ENCODE measurements around the gene ICOS. TPM values are rescaled to one million over a fixed set of nuclear protein-coding genes. Genes with fewer than 3 reads are reported as not detected.

The ICOS gene
- total RNA-seq, 1 experiment from 2014 or later = not detected

DNA sequence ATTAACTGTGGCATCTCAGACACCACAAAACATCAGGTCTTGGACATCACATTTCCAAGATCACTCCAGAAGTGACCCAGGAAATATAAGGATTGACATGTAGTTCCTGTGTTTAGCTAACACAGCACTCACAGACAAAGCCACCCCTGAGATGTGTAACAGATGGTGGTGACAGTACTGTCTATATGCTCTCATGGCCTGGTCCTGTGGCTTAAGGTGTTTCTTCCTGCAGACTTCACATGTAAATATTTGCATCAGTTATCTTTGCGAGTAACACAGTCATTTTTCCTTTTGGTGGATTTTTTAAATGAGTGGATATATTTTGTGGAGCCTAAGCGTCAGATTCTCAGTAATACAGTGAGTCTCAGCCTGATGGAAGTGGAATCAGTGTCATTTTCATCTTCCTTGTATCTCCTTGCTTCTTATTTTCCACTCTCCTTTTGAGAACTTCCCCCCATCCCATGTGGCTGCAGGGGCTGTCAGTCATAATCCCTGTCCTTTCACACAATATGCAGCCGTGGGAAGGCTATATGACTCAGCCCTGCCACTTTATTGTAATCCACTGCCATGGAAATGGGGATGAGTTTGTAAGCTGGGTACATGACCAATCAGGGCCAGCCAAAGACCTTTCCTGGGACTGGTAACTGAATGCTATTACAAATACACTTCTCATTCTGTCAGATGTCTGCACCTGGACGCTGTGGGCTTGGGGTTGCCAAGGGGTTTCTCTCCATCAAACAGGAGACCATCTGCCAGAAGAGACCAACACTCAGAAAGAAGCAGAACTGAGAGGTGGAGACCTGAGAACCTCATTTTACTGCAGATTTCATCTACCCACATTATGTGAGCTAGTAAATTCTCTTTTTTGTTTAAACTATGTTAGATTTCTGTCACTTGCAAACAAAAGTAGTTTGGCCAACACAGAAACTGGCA, 74.3 kb downstream of the ICOS start:
- H3K27ac Mint-ChIP-seq = no peak overlapping the region; a peak in 1 of 7 replicates
- Histone ChIP-seq H2BK120ac (ENCODE audit: low read depth, low read length, poor library complexity, severe bottlenecking) (no peak overlapping the region), H2AFZ (ENCODE audit: low read length) (no peak overlapping the region), H3K14ac (ENCODE audit: insufficient read depth, low read length) (no peak overlapping the region), H2BK5ac (ENCODE audit: insufficient read length, low read length) (no peak overlapping the region), H2BK20ac (ENCODE audit: low read depth, low read length, poor library complexity, severe bottlenecking) (no peak overlapping the region), H3K18ac (ENCODE audit: insufficient read length, low read depth, low read length) (no peak overlapping the region), H3K4me1 (ENCODE audit: insufficient read depth, low read length) (no peaks in the 10 kb centered on the region), H3K56ac (ENCODE audit: insufficient read length, low read depth, low read length) (no peak overlapping the region), H2BK15ac (ENCODE audit: low read depth, low read length) (no peak overlapping the region), H4K5ac (ENCODE audit: insufficient read length, low read depth, low read length) (no peak overlapping the region), H3K4ac (ENCODE audit: low read depth, low read length) (no peak overlapping the region), H2AK5ac (ENCODE audit: insufficient read length, low read length) (no peak overlapping the region), H3K9me3 (ENCODE audit: control insufficient read depth, low read depth, low read length) (no peaks in the 10 kb centered on the region), H3K9ac (ENCODE audit: extremely low read depth, insufficient read length, low read length) (no peak overlapping the region), H3T11ph (ENCODE audit: low read length) (no peak overlapping the region), H2BK12ac (ENCODE audit: insufficient read length, low read depth, low read length) (no peak overlapping the region), H3K79me2 (ENCODE audit: insufficient read depth, low read length) (no peaks in the 10 kb centered on the region), H3K23ac (ENCODE audit: insufficient read length, low read depth, low read length) (no peak overlapping the region), H4K8ac (replicated peaks; ENCODE audit: insufficient read length, low read depth, low read length) (no peak overlapping the region), H3K23me2 (ENCODE audit: insufficient read length, low read depth, low read length, poor library complexity, severe bottlenecking) (no peaks in the 10 kb centered on the region), H3K27ac (ENCODE audit: insufficient read length, low read depth, low read length) (no peak overlapping the region), H4K91ac (ENCODE audit: insufficient read length, low read depth, low read length) (no peak overlapping the region), H3K79me1 (ENCODE audit: insufficient read depth, low read depth, low read length, poor library complexity, severe bottlenecking) (no peaks in the 10 kb centered on the region), H4K20me1 (ENCODE audit: control insufficient read depth, insufficient read depth, insufficient read length) (no peaks in the 10 kb centered on the region), H3K4me2 (ENCODE audit: insufficient read depth, insufficient read length, low read length) (no peak overlapping the region), H3K27me3 (ENCODE audit: insufficient read depth, low read length) (no peaks in the 10 kb centered on the region)
- no peak for TF ChIP-seq CTCF (conservative IDR thresholded peaks at IDR 0.05)
- no peaks in the 10 kb centered on the region for H3K36me3 Mint-ChIP-seq (ENCODE audit: insufficient read depth in 1 of 3, low read depth in 3 of 3)
- no peak for DNase-seq
- whole genome bisulfite sequencing (ENCODE audit: extremely low coverage, insufficient read length, low lambda C conversion rate) = no CpG with 5 or more reads among the region's 4 CpGs
- no peaks in the 10 kb centered on the region for H3K9me3 Mint-ChIP-seq
- no peak overlapping the region for H3K4me3 Mint-ChIP-seq
- H3K27me3 Mint-ChIP-seq (ENCODE audit: low read depth) = no peaks in the 10 kb centered on the region; the same call in 1 of the 2 replicates
- H3K4me1 Mint-ChIP-seq = 0 out of 4 replicates have a peak, but pooled peaks cover 0 to 2% of the 10 kb centered on the region in 2 experiments

Other genes starting within 250 kb of the ICOS start
- not detected in 2 replicates for gene CD28, start 230.1 kb upstream of the ICOS start, total RNA-seq (2021)
- not detected in 2 replicates for gene CTLA4, start 69.0 kb upstream of the ICOS start, total RNA-seq (2021)